Measurements from ENCODE around the gene TPSAB1. TPM values are rescaled to one million over a fixed set of nuclear protein-coding genes. Genes with fewer than 3 reads are reported as not detected.

TPSAB1 gene
- total RNA-seq, 1 experiment from 2014 or later = not detected

DNA sequence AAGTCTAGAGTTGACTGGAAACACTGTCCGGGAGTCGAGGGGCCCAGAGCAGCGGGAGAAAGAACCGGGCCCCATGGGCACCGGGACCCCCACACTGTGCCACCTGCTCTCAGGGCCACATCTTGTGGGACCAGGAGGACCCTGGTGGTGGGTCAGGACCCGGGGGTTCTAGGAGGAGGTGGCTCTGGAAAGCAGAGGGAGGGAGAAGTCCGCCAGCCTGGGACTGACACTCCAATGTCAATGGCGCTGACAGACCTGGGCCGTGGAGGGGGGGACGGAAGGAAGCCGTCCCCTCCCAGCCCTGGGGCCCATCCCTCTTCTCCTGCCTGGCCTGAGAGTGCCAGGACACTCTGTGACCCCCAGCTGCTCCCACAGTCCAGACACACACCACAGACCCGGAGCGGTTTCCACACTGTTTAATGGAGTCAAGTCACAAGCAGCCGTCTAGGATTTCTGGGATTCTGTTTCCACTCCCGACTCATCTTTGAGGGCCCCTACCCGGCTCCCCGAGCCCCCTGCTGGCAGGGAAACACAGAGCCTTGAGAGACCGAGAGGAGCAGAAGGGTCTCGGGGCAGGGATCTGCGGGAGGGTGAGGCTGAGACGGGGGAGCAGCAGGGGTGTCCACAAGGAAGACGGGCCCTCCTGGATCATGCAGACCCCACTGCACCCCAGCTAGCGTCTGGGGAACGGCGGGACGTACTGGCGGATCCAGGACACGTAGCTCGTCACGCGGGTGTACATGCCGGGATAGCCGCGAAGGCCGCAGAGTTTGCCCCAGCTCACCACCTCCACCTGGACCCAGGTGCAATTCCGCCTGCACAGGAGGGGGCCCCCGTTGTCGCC is 45.4 kb downstream of the TPSAB1 start:
- DNase-seq = no peak
- peaks cover 12% of the 10 kb centered on the region for H3K4me1 ChIP-seq
- no peaks in the 10 kb centered on the region for H3K9me3 ChIP-seq (replicated peaks)
- no peak overlapping the region for H3K27ac ChIP-seq
- no peaks in the 10 kb centered on the region for H3K36me3 ChIP-seq
- peaks cover 73% of the 10 kb centered on the region for H3K27me3 ChIP-seq
- H3K4me3 ChIP-seq = no peak overlapping the region

DNA sequence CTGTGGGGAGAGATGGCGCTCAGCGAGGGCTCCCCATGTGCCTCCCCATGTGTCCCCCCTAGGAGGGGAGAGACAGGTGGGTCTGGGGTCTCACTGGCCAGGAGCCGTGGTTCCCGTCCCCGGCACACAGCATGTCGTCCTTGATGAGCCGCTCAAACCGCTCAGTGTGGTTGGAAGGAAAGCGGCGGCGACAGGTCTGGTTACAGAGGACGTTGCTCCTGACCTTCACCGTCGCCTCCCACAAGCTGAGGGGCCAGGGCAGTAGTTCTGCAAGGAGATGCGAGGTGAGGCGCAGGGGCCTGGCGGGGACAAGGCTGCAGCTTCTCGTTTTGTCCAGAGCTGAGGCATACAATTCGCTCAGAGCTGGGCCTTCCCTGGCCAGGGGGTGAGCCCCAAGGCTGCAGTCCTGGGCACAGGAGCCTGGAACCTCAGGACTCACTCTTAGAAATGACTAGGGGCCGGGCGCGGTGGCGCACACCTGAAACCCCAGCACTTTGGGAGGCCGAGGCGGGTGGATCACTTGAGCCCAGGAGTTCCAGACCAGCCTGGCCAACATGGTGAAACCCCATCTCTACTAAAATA is 46.1 kb downstream of the TPSAB1 start:
- Histone ChIP-seq H3K9me3 (replicated peaks) (no peaks in the 10 kb centered on the region), H3K27me3 (peaks cover 75% of the 10 kb centered on the region), H3K4me1 (peaks cover 12% of the 10 kb centered on the region), H3K27ac (no peak overlapping the region), H3K4me3 (no peak overlapping the region), H3K36me3 (no peaks in the 10 kb centered on the region)
- no peak for DNase-seq

DNA sequence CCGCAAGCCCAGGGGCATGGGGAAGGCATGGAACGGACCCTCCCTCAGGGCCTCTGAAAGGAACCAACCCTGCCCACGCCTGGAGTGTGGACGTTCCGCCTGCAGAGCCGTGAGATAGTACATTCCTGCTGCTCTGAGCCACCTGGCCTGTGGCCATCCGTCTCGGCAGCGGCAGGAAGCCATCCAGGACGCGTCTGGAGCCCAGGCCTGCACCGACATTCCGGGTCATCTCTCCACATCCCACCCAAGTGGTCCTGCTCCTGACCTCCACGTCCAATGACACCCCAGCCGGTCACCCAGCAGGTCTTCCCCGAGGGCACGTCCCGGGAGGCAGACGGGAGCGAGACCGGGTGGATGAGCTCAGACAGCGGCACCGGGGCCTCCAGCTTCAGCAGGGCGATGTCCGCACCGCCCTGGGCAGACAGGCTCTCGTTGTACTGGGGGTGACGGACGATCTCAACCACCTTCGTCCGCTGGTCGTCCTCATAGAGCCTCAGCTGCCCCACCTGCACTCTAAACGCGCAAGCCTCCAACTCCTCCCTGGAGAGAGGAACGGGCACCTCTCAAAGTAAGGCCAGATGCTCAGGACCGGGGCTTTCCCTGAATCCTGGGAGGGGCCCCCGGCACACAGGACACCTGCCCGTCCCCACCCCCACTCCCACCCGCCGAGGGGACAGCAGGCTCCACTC is 47.6 kb downstream of the TPSAB1 start:
- H3K36me3 ChIP-seq = no peaks in the 10 kb centered on the region
- H3K4me1 ChIP-seq = peaks cover 12% of the 10 kb centered on the region
- H3K27me3 ChIP-seq = peaks cover 66% of the 10 kb centered on the region
- no peak overlapping the region for H3K27ac ChIP-seq
- H3K4me3 ChIP-seq = no peak overlapping the region
- DNase-seq = no peak
- no peaks in the 10 kb centered on the region for H3K9me3 ChIP-seq (replicated peaks)

DNA sequence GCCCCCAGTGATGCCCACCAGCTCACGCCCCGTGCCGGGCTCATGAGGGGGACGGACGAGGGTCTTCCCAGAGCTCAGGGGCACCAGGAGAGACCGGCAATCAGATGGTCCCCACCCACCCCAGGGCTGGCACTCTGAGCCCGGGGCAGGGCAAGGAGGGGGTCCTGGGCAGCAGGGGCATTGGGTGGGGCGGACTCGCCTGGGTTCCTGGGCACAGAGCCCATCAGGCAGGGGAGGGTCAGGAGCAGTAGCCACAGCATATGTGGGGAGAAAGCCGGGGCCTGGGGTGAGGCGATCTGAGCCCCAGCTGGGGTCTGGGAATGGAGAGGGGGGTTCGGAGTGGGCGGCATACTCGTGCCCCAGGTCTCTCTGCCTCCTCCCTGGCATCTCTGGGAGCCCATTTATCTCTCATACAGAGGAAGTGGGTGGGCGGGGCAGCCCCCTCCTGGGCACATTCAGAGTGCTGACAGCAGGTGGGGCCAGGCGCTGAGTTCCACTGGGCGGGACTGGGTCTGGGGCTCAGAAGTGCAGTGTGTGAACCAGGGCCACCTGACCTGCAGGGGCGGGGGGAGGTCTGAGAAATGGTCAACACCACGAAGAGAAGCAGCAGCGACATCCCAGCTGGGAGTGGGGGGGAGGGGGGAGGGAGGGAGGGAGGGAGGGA is 48.4 kb downstream of the TPSAB1 start:
- Histone ChIP-seq H3K4me3 (no peak overlapping the region), H3K36me3 (no peaks in the 10 kb centered on the region), H3K4me1 (peaks cover 4% of the 10 kb centered on the region), H3K27ac (no peak overlapping the region), H3K9me3 (replicated peaks) (no peaks in the 10 kb centered on the region), H3K27me3 (peaks cover 58% of the 10 kb centered on the region)
- DNase-seq = no peak

DNA sequence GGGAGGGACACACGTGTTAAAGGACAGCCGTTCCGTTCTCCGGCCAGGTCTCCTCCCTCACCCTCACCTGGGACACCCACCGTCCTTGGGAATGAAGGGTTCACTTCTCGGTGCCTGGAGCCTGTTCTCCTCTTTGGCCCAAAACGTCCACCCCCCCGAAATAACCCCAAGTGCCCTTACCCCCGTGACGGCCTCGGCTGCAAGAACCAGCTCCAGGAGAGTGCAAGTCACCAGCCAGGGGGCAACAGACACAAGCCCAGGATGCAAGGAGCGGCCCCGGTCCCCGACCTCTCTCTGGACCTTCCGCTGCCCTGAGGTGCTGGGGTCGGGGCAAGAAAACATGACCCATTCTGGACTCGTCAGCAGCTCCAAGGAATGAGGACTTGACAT is 49.0 kb downstream of the TPSAB1 start:
- Histone ChIP-seq H3K36me3 (no peaks in the 10 kb centered on the region), H3K27me3 (peaks cover 57% of the 10 kb centered on the region), H3K9me3 (replicated peaks) (no peaks in the 10 kb centered on the region), H3K4me1 (no peaks in the 10 kb centered on the region), H3K4me3 (no peak overlapping the region), H3K27ac (no peak overlapping the region)
- no peak for DNase-seq

DNA sequence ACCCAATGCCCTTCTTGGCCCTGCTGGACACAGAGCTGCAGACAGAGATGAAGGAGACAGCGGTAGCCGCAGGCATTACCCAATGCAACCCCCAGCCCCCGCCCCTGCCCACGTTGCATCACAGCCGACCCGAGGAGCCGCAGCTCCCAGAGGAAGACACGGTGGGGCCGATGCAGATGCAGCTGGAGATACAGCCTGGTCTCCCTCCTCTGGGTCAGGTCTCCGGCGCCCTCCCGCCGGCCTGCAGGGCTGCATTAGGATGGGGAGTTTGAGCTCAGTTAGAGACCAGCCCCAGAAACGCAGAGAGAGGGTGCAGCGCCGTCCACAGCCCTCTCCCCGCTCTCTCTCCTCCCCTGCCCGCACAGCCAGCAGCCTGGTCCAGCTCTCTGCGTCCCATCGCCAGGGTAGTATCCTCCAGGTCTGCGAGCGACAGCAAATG is 49.6 kb downstream of the TPSAB1 start:
- Histone ChIP-seq H3K4me3 (no peak overlapping the region), H3K27me3 (peaks cover 58% of the 10 kb centered on the region), H3K36me3 (no peaks in the 10 kb centered on the region), H3K27ac (no peak overlapping the region), H3K9me3 (replicated peaks) (no peaks in the 10 kb centered on the region), H3K4me1 (no peaks in the 10 kb centered on the region)
- DNase-seq = no peak

DNA sequence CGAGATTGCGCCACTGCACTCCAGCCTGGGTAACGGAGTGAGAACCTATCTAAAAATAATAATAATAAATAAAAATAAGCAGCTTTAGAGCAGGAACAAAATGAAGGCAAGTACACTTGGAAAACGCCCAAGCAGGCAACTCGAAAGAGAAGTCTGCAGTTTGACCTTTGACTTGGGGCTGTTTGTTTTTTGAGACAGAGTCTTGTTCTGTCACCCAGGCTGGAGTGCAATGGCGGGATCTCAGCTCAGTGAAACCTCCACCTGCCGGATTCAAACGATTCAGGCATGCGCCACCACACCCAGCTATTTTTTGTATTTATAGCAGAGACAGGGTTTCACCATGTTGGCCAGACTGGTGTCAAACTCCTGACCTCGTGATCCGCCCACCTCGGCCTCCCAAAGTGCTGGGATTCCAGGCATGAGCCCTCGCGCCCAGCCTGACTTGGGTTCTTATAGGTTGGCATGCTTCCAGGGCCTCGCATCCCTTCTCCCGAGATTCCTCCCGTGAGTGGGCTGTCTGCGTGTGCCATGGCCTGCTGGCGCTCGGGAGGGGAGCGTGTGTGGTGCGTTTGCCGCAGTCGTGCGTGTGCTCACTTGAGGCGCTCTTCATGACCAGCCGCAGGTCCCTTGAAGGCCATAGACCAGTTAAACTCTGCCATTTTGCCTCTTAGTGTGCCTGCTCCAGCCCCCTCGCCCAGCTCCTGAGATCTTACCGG is 50.5 kb downstream of the TPSAB1 start:
- H3K4me3 ChIP-seq = no peak overlapping the region
- peaks cover 57% of the 10 kb centered on the region for H3K27me3 ChIP-seq

DNA sequence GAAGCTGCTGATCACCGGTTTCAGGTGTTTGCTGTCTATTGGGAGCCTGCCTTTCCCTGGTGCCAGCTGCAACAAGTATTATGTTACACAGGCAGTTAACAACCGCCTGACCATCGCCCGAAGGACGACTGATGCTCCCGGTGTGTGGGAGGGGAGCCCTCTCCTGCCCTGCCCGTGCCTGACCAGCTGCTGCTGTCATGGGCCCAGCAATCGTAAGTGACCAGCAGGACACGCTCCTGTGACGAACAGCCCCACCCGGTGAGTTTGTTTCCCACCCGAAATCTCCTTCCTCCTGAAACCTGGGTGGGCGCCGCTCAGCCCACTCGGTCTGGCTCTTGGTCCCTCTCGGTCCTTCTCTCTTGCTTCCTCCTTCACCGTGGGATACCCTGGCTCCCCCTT is 51.1 kb downstream of the TPSAB1 start:
- no peak overlapping the region for H3K4me3 ChIP-seq
- no peak overlapping the region for H3K27ac ChIP-seq
- no peaks in the 10 kb centered on the region for H3K4me1 ChIP-seq
- no peaks in the 10 kb centered on the region for H3K36me3 ChIP-seq
- peaks cover 53% of the 10 kb centered on the region for H3K27me3 ChIP-seq
- peak; percentile 32 to 41 for DNase-seq
- H3K9me3 ChIP-seq (replicated peaks) = no peaks in the 10 kb centered on the region

More for the DNA sequence above, 50.5 kb downstream of the TPSAB1 start:
- no peaks in the 10 kb centered on the region for H3K9me3 ChIP-seq (replicated peaks)
- DNase-seq = no peak
- no peak overlapping the region for H3K27ac ChIP-seq
- no peaks in the 10 kb centered on the region for H3K4me1 ChIP-seq
- no peaks in the 10 kb centered on the region for H3K36me3 ChIP-seq

Other genes starting within 250 kb of the TPSAB1 start
- 3.7 and 4.5 TPM in 2 replicates for gene SSTR5, start 168.0 kb upstream of the TPSAB1 start, total RNA-seq (2014; rRNA removed; shearing (Covaris generic))
- gene C1QTNF8, start 144.5 kb upstream of the TPSAB1 start, total RNA-seq (2014; rRNA removed; shearing (Covaris generic)) = not detected in 2 replicates
- gene CACNA1H, start 87.6 kb upstream of the TPSAB1 start, total RNA-seq (2014; rRNA removed; shearing (Covaris generic)) = 1.4 and 1.7 TPM in 2 replicates
- not detected in 2 replicates for gene TPSG1, start 15.4 kb upstream of the TPSAB1 start, total RNA-seq (2014; rRNA removed; shearing (Covaris generic))
- gene TPSB2, start 10.5 kb upstream of the TPSAB1 start, total RNA-seq (2014; rRNA removed; shearing (Covaris generic)) = not detected in 2 replicates
- not detected in 2 replicates for gene TPSD1, start 15.4 kb downstream of the TPSAB1 start, total RNA-seq (2014; rRNA removed; shearing (Covaris generic))
- 163 and 181 TPM in 2 replicates for gene UBE2I, start 68.9 kb downstream of the TPSAB1 start, total RNA-seq (2014; rRNA removed; shearing (Covaris generic))
- gene BAIAP3, start 92.9 kb downstream of the TPSAB1 start, total RNA-seq (2014; rRNA removed; shearing (Covaris generic)) = 0.13 and 0.34 TPM in 2 replicates
- 48.3 and 50.5 TPM in 2 replicates for gene TSR3, start 111.2 kb downstream of the TPSAB1 start, total RNA-seq (2014; rRNA removed; shearing (Covaris generic))
- gene GNPTG, start 111.2 kb downstream of the TPSAB1 start, total RNA-seq (2014; rRNA removed; shearing (Covaris generic)) = 15.5 and 16.0 TPM in 2 replicates
- gene UNKL, start 174.0 kb downstream of the TPSAB1 start, total RNA-seq (2014; rRNA removed; shearing (Covaris generic)) = 8.7 and 9.8 TPM in 2 replicates
- 20.1 and 22.5 TPM in 2 replicates for gene UQCC4, start 180.0 kb downstream of the TPSAB1 start, total RNA-seq (2014; rRNA removed; shearing (Covaris generic))
- gene PERCC1, start 190.4 kb downstream of the TPSAB1 start, total RNA-seq (2014; rRNA removed; shearing (Covaris generic)) = 111 and 114 TPM in 2 replicates
- gene CCDC154, start 203.9 kb downstream of the TPSAB1 start, total RNA-seq (2014; rRNA removed; shearing (Covaris generic)) = 0.33 and 0.71 TPM in 2 replicates
- 32.2 and 33.8 TPM in 2 replicates for gene CLCN7, start 234.3 kb downstream of the TPSAB1 start, total RNA-seq (2014; rRNA removed; shearing (Covaris generic))
- not detected in 2 replicates for gene PTX4, start 248.2 kb downstream of the TPSAB1 start, total RNA-seq (2014; rRNA removed; shearing (Covaris generic))